LoVo (cell line): ENCODE data around the gene RERE.
A peak's percentile ranks its signal among the peaks of the same experiment; 100 is the strongest.
"Not testable (repeated sequence)": the region's sequence is repeated elsewhere in the genome, so short reads cannot be mapped to it uniquely, and the experiment has no call there.

Experiments
- DNase-seq: peaks from one replicate; pipeline ENCODE4 v3.0.0-alpha.2; 2016; ENCODE audit warnings: low spot score

RERE gene

DNA sequence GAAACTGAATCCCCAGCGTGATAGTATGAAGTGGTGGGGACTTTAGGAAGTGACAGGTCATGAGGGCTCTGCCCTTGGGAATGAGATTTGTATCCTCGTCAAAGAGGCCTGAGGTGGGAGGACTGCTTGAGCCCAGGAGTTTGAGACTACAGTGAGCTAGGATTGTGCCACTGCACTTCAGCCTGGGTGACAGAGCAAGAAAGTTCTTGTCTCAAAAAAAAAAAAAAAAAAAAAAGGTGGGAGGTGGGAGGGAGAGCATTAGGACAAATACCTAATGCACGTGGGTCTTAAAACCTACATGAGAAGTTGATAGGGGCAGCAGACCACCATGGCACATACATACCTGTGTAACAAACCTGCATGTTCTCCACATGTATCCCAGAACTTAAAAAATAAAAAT is 24.0 kb upstream of the RERE start:
- no peak for DNase-seq

DNA sequence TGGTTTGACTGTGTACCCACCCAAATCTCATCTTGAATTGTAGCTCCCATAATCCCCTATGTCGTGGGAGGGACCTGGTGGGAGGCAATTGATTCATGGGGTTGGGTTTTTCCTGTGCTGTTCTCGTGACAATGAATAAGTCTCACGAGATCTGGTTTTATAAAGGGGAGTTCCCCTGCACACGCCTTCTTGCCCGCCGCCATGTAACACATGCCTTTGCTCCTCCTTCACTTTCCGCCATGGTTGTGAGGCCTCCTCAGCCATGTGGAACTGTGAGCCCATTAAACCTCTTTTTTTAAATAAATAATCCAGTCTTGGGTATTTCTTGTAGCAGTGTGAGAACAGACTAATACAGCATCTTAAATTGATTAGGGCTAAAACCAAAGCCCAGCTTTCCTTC is 22.6 kb upstream of the RERE start:
- DNase-seq = no peak

DNA sequence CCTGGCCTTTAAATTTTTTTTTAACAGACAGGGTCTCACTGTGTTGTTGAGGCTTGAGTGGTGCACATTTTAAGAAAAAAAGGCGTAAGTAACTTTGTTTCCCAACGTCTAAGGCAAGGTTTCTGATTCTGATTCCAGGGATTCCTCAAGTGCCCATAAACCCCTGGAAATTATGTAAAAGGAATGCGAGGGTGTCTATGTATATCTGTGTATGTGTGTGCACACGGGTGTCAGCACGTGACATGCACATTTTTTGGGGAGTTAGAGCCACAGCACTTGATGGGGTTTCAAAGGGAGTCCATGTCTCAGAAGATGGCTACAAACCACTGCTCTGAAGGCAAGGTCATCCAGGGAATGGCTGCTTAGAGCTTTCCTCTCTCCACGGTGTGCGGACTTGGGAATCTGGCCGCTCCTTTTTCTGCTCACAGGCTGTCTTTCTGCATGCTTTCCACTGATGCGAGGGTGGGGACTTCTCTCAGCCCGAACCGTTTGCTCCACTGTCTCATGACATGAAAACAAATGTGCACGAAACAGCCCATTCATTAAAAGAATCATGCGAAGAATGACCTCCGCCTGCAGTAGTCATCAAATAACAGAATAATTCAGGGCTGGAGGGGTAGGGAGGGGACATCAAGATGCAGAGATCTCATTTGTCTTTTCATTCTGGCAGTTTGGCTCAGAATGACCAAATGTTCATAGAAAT is 18.7 kb upstream of the RERE start:
- no peak for DNase-seq

- DNase-seq = no peak
Measured at GRCh38 chr1:8831340-8831739, 13.9 kb upstream of the RERE start.

DNA sequence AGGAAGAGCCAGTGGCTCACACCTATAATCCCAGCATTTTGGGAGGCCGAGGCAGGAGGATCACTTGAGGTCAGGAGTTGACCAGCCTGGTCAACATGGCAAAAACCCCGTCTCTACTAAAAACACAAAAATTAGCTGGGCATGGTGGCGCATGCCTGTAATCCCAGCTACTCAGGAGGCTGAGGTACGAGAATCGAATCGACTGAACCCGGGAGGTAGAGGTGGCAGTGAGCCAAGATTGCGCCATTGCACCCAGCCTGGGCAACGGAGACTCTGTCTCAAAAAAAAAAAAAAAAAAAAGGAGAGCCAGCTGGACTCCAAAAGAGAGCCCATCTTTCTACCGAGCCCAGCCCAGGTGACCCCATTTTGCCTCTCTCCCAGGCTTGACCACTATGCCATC is 13.3 kb upstream of the RERE start:
- DNase-seq = not testable (repeated sequence)

DNA sequence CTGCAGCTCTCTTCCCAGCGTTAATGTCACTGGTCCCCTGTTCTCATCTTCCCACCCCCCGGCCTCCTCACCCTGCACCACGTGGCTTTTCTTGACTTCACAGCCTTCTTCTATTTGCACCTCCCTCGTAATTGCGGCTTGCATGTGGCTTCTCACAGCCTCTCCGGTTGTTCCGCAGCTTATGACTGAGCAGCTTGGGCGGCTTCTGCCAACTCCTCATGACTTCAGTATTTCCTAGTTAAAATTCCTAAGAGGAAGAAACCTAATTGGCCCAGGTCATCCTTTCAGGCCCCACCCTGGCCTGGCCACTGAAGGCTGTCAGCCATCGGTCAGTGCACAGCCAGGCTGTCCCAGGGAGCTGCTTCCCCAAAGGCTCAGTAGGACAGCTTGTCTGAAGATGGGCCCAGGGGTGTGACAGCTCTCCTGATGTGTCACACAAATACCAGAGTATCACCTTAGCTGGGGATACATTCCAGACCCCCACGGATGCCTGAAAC is 8.6 kb upstream of the RERE start:
- peak; percentile 27 for DNase-seq

DNA sequence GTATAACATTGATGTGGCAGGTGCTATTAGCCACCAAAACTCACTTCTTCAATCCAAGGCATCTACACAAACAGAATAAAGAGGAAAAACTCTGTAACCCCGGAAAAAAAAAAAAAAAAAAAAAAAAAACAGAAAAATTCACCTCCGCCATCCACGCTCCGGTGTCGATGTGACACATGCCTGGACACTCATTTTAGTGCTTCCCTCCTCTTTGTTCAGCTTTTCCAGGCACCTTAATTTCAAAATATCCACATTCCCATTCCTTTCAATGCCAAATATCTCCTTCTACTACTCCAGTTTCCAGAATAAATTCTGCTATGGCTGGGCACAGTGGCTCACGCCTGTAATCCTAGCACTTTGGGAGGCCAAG is 5.8 kb upstream of the RERE start:
- no peak for DNase-seq

- peak; percentile 86 for DNase-seq
Measured at GRCh38 chr1:8822373-8823294, 5.2 kb upstream of the RERE start.

GRCh38 chr1:8821084-8821483 is 3.6 kb upstream of the RERE start:
- no peak for DNase-seq

GRCh38 chr1:8818789-8819188 is 1.3 kb upstream of the RERE start:
- DNase-seq = not testable (repeated sequence)

GRCh38 chr1:8818325-8818775 is 910 bp upstream of the RERE start:
- peak; percentile 66 for DNase-seq

- no peak for DNase-seq
Measured at GRCh38 chr1:8816831-8817411, 519 bp downstream of the RERE start.

DNA sequence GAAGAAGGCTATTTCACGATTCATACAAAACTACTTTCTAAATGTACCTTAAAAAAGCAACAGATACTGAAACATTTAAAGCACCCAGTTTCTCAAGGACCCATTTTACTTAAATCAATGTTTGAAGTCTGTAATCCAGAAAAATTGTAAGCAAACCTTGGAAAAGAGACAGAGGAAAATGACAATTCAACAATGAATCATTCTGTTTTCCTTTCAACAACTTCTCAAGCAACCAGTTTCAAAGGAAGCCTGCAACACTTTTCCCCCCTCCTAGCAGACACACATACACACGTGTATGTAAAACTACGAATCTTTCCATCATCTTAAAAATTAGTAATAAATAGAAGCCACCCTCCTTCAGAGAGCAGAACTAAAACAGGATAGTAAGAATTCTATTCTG is 1.2 kb downstream of the RERE start:
- no peak for DNase-seq

- no peak for DNase-seq
Measured at GRCh38 chr1:8815582-8816151, 1.8 kb downstream of the RERE start.

- DNase-seq = no peak
Measured at GRCh38 chr1:8814865-8815264, 2.6 kb downstream of the RERE start.

GRCh38 chr1:8813991-8814390 is 3.4 kb downstream of the RERE start:
- DNase-seq = no peak

- no peak for DNase-seq
Measured at GRCh38 chr1:8813016-8813763, 4.2 kb downstream of the RERE start.

DNA sequence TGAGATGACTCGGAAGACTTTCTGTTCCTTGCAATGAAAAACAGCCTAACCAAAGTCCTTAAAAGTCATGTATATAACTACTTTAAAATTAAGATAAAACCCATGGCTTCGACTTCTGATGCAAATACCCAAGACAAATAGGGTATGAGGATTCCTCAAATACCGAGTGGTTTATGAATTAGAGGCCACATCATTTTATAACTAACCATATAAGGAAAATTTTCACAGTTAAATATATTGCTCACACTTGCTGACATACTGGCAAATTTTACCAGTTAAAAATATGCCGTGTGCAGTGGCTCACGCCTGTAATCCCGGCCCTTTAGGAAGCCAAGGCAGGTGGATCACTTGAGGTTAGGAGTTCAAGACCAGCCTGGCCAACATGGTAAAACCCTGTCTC is 5.4 kb downstream of the RERE start:
- DNase-seq = no peak

- DNase-seq = no peak
Measured at GRCh38 chr1:8810987-8811386, 6.5 kb downstream of the RERE start.

GRCh38 chr1:8809342-8809736 is 8.1 kb downstream of the RERE start:
- DNase-seq = no peak

- no peak for DNase-seq
Measured at GRCh38 chr1:8807004-8807403, 10.4 kb downstream of the RERE start.

DNA sequence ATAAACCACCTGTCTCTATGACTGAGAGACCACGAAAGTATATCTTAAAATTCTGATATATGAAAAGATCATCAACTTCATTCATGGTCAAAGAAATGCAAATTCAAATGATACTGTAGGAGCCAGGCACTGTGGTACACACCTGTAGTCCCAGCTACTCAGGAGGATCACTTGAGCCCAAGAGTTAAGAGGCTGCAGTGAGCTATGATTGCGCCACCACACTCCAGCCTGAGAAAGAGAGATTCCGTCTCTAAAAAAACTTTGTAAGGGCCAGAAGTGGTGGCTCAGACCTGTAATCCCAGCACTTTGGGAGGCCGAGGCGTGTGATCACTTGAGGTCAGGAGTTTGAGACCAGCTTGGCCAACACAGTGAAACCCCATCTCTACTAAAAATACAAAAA is 17.0 kb downstream of the RERE start:
- DNase-seq = no peak
